HG03442 (cell line): Measurements from ENCODE around the gene TNFRSF8.

Experiments
- ATAC-seq: cut with Tn5 transposase; IDR thresholded peaks from one replicate; pipeline ENCODE4 v1.9.1; 2021; ENCODE audit warnings: mild to moderate bottlenecking, moderate library complexity; ENCODE audit not compliant: unreplicated experiment

The TNFRSF8 gene

GRCh38 chr1:12172042-12172851, 109.1 kb downstream of the TNFRSF8 start:
- no peak for ATAC-seq

DNA sequence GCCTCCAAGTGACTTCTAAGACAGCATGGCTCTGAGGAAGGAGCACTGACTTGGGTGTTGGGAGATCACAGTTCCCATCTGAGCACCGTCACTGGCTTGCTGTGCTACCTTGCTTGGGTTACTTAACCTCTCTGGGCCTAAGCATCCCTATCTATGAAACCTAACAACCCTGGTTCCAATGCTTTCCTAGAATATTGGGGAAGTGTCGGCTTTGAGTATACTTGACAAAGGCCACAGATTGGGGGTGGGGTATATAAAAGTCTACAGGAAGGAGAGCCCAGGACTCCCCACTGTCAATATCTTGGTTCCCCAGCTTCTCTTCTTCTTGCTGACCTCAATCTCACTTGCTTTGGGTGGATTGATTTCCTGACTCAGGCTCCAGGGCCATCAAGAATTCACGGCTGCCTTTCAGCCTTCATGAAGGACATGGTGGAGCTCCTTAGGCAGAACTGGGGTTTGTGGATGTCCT, 110.0 kb downstream of the TNFRSF8 start:
- ATAC-seq, result no peak

- ATAC-seq, result no peak
Measured at GRCh38 chr1:12173631-12174121, 110.6 kb downstream of the TNFRSF8 start.

GRCh38 chr1:12174924-12175810, 112.1 kb downstream of the TNFRSF8 start:
- no peak for ATAC-seq

- no peak for ATAC-seq
Measured at GRCh38 chr1:12176298-12177118, 113.4 kb downstream of the TNFRSF8 start.

DNA sequence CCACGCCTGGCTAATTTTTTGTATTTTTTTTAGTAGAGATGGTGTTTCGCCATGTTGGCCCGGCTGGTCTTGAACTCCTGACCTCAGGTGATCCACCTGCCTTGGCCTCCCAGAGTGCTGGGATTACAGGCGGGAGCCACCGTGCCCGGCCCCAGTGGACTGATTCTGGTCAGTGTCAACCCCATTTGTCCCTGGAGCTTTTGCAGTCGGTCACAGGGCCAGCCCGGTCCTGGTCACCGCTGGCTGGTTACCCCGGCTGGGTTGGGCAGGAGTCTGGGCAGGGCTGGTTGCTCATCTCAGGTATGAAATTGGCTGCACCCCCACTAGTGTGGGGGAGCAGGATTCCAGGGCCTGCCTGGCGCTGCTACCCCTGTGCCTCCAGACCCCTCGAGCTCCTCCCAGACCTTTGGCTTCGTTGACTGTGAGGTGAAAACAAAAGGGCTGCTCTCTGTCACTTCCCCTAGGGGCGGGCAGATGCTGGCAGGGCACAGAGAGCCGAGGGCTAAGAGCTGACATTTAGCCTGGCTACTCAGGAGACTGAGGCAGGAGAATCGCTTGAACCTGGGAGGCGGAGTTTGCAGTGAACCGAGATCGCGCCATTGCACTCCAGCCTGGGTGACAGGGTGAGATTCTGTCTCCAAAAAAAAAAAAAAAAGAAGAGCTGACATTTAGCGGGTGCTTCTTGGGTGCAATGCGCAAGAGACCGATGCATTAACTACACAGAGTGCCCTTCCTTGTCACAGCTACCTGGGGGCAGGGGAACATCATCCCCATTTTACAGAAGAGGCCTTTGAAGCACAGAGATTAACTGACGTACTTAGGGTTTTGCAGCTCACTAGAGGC, 114.3 kb downstream of the TNFRSF8 start:
- no peak for ATAC-seq

DNA sequence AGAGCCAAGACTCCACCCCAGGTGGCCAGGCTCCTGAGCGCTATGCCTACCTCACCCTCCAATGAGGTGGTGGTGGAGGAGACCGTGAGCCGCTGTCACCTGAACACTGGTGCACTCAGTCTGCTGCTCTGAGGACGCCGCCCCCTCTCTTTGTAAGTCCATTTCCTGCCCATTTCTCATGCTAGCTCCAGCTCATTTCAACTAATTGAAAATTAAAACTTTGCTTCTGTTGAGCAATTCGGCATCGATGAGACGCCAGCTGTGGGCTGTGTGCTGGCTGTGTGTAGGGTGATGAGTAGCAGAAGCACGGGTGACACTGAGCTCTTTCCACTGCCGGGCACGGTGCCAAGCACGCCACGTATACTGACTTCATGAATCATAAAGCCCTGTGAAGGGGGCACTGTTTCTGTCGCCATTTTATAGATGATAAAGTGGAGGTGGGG, 114.9 kb downstream of the TNFRSF8 start:
- ATAC-seq, result no peak

DNA sequence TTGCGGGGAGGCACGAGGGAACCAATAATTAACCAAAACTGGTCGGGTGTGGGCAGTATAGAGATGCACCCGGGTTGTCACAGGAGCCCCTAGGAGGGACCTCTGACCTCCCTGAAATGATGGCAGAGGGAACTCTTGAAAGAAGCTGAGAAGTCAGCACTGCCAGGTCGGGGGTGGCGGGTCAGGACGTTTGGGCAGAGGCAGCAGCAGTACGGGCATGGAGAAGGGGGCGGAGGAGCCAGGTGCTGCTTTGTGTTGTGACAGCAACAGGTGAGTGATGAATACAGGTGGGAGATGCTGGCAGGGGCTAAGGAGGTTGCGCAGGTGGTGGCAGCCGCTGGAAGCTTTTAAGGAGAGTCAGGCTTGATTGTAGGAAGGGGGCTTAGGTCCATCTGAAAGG, 115.4 kb downstream of the TNFRSF8 start:
- ATAC-seq, result no peak

GRCh38 chr1:12179111-12179519, 116.0 kb downstream of the TNFRSF8 start:
- ATAC-seq, result no peak

- no peak for ATAC-seq
Measured at GRCh38 chr1:12179676-12180075, 116.6 kb downstream of the TNFRSF8 start.

GRCh38 chr1:12180315-12180714, 117.2 kb downstream of the TNFRSF8 start:
- ATAC-seq, result no peak

- no peak for ATAC-seq
Measured at GRCh38 chr1:12180903-12181302, 117.8 kb downstream of the TNFRSF8 start.

DNA sequence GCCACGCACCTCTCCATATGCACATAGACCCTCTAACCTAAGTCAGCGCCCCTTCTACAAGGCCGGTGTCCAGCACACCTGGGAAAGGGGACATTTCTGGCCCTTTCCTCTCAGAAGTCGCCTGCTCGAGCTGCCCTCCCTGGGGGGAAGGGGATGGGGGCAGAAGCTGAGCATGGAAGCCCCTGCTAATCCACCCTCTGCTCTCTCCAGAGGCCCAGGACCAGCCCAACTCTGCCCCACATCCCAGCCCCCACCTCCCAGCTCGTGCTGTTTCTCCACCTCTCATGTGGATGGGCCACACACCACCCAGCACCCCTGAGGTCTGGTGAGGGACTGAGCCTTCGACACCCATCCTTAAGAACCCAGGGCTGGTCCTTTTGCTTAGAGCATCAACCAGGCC, 118.5 kb downstream of the TNFRSF8 start:
- no peak for ATAC-seq

- no peak for ATAC-seq
Measured at GRCh38 chr1:12182410-12182984, 119.4 kb downstream of the TNFRSF8 start.

- no peak for ATAC-seq
Measured at GRCh38 chr1:12183095-12183794, 120.1 kb downstream of the TNFRSF8 start.

- no peak for ATAC-seq
Measured at GRCh38 chr1:12184008-12184681, 121.0 kb downstream of the TNFRSF8 start.

DNA sequence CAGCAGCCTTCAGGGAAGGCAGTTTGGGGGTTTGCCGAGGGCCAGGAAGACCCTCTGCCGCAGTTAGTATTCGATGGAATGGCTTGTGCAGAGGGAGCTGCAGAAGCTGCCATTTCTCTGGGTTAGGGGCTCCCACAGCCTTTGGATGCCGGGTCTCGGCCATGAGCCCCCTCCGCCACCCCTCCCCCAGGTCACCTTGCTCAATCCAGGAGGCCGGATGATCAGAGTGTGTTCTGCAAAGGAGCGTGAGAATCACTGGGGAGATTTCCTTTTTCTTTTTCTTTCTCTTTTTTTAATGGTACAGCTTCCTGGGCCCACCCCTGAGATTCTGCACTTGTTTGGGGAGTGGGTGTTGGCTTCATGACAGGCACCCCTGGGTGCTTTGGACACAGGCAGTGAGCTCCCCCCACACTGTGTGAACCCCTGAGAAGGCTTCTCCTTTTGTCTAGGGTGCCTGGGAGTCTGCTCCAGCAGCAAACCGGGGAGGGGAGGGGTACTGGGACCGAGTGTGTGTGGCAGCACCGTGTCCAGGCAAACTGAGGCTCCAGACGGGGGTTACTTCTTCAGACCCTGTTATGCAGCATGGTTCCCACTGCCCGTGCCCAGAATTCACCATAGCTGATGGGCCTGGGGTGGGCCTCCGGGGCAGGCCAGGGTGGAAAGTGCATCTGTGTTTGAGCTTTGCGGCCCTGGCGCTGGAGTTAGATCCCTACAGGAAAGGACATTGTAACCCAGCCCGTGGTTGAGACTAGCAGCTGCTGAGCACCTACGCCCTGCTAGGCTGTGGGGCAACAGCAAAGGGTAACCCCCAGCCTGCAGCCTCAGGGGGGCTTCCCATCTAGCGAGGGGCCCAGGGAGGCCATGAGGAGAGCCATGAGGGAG, 122.2 kb downstream of the TNFRSF8 start:
- no peak for ATAC-seq
